CD4-positive, alpha-beta T cell (primary cell): ENCODE results near the gene NRK. TPM values are rescaled to one million over a fixed set of nuclear protein-coding genes. Genes with fewer than 3 reads are reported as not detected.

Experiments
- ATAC-seq: fragments of 200-7000 bp; cut with Tn5 transposase; one replicate; pipeline ENCODE4 v1.10.0; 2022; ENCODE audit warnings: mild to moderate bottlenecking; ENCODE audit not compliant: poor library complexity
- CTCF ChIA-PET: fragments of 350-600 bp; sonication (Branson Sonifier 250); formaldehyde crosslinking; loops from one replicate; lab custom pipeline; 2021; ENCODE audit warnings: antibody characterized with exemption, inconsistent platforms; lab: Charles Lee
- POLR2A ChIA-PET: fragments of 350-600 bp; sonication (Branson Sonifier 250); formaldehyde crosslinking; loops from one replicate; lab custom pipeline; 2021; ENCODE audit warnings: antibody characterized with exemption, inconsistent platforms; lab: Charles Lee
- DNase-seq, 14 experiments: peaks; one replicate each; pipeline ENCODE4 v3.0.0-alpha.2; 2013 to 2020; ENCODE audit warnings: mixed read lengths in 2 of 14
- H3K27ac ChIP-seq, 2 donors: one replicate each; pipeline versions ENCODE4 v1.5.1 to v1.7.0; 2013; ENCODE audit warnings: low read length in 2 of 2, low read depth in 1 of 2, mild to moderate bottlenecking in 1 of 2
- H3K27me3 ChIP-seq, 2 experiments: 1 replicate in 1 of 2; 2 replicates in 1 of 2; pipeline versions ENCODE4 v1.6.1 to v1.7.0; 2013; ENCODE audit warnings: low read length in 2 of 2, control low read depth in 1 of 2, mild to moderate bottlenecking in 1 of 2, moderate library complexity in 1 of 2; ENCODE audit not compliant: insufficient read depth in 2 of 2, control insufficient read depth in 1 of 2
- H3K36me3 ChIP-seq: one replicate; pipeline ENCODE4 v1.6.1; 2013; ENCODE audit warnings: low read length, control low read depth; ENCODE audit not compliant: insufficient read depth
- H3K4me1 ChIP-seq: one replicate; pipeline ENCODE4 v1.6.1; 2013; ENCODE audit warnings: low read length, control low read depth; ENCODE audit not compliant: insufficient read depth
- H3K4me3 ChIP-seq: one replicate; pipeline ENCODE4 v1.5.1; 2013; ENCODE audit warnings: mild to moderate bottlenecking, low read length, moderate library complexity
- H3K9me3 ChIP-seq, 2 experiments: 1 replicate in 1 of 2; 2 replicates in 1 of 2; pipeline versions ENCODE4 v1.6.1 to v1.7.0; 2013; ENCODE audit warnings: low read length in 2 of 2, mild to moderate bottlenecking in 2 of 2, control low read depth in 1 of 2, moderate library complexity in 1 of 2; ENCODE audit not compliant: control insufficient read depth in 1 of 2, insufficient read depth in 1 of 2
- H3K27ac Mint-ChIP-seq: one replicate; pipeline ENCODE4 v1.8.0; 2020; ENCODE audit warnings: mixed read lengths
- H3K27me3 Mint-ChIP-seq: one replicate; pipeline ENCODE4 v1.8.0; 2021; ENCODE audit warnings: mixed read lengths
- H3K36me3 Mint-ChIP-seq: one replicate; pipeline ENCODE4 v1.8.0; 2021; ENCODE audit warnings: low read depth, mixed read lengths
- H3K4me1 Mint-ChIP-seq: one replicate; pipeline ENCODE4 v1.8.0; 2021; ENCODE audit warnings: low read depth, mixed read lengths
- H3K4me3 Mint-ChIP-seq: one replicate; pipeline ENCODE4 v1.8.0; 2020; ENCODE audit warnings: mild to moderate bottlenecking, mixed read lengths
- H3K9me3 Mint-ChIP-seq: one replicate; pipeline ENCODE4 v1.8.0; 2020; ENCODE audit warnings: mixed read lengths
- CTCF ChIP-seq: fragments of 200-600 bp; IDR thresholded peaks from one replicate; pipeline ENCODE4 v1.8.0; 2022; ENCODE audit warnings: antibody characterized with exemption, mild to moderate bottlenecking
- intact Hi-C, 2 experiments: fragments of 100-400 bp; cut with DNase I in 1 of 2; cut with micrococcal nuclease in 1 of 2; formaldehyde crosslinking; loops; one replicate each; pipeline versions ENCODE4 v1.15.1 to v1.9.0; 2023 to 2025; cut with DNase I, micrococcal nuclease
- total RNA-seq, 174 experiments: library from RNA in 2 of 174; stranded (reverse) in 2 of 174; gene quantifications; one replicate each; pipeline ENCODE4 v1.2.3 and lab custom pipeline; 2021 to 2026

The NRK gene
- total RNA-seq, 2 experiments from 2014 or later, result not detected

GRCh38 chrX:105816517-105816916 lies 5.8 kb upstream of the NRK start:
- CTCF ChIA-PET, result no interaction called here
- intact Hi-C loops, result no loop called here
- Histone ChIP-seq H3K4me3 (no peak overlapping the region), H3K4me1 (no peaks in the 10 kb centered on the region), H3K36me3 (no peaks in the 10 kb centered on the region), H3K9me3 (peaks cover 0 to 2% of the 10 kb centered on the region in 2 experiments), H3K27ac (no peak overlapping the region), H3K27me3 (peaks cover 0 to 3% of the 10 kb centered on the region in 2 experiments)
- ATAC-seq (no peak), DNase-seq (no peak)
- no peak overlapping the region for H3K4me3 Mint-ChIP-seq
- H3K36me3 Mint-ChIP-seq, result no peaks in the 10 kb centered on the region
- peaks cover 15% of the 10 kb centered on the region for H3K27me3 Mint-ChIP-seq
- no peak overlapping the region for H3K27ac Mint-ChIP-seq
- POLR2A ChIA-PET, result no interaction called here
- no peak for TF ChIP-seq CTCF
- no peaks in the 10 kb centered on the region for H3K9me3 Mint-ChIP-seq
- no peaks in the 10 kb centered on the region for H3K4me1 Mint-ChIP-seq

- H3K27me3 Mint-ChIP-seq, result peaks cover 18% of the 10 kb centered on the region
- H3K27me3 ChIP-seq, result peaks cover 9 to 11% of the 10 kb centered on the region in 2 experiments
- H3K4me3 ChIP-seq, result no peak overlapping the region
- H3K4me3 Mint-ChIP-seq, result no peak overlapping the region
- ATAC-seq, result no peak
- no peaks in the 10 kb centered on the region for H3K4me1 Mint-ChIP-seq
- H3K36me3 Mint-ChIP-seq, result no peaks in the 10 kb centered on the region
- no peak overlapping the region for H3K27ac Mint-ChIP-seq
- H3K9me3 Mint-ChIP-seq, result no peaks in the 10 kb centered on the region
- no peak for DNase-seq
- no peaks in the 10 kb centered on the region for H3K4me1 ChIP-seq
- H3K27ac ChIP-seq, result no peak overlapping the region
- no peak for TF ChIP-seq CTCF
- CTCF ChIA-PET, result no interaction called here
- H3K9me3 ChIP-seq, result peaks cover 0 to 18% of the 10 kb centered on the region in 2 experiments
- H3K36me3 ChIP-seq, result no peaks in the 10 kb centered on the region
- POLR2A ChIA-PET, result no interaction called here
- intact Hi-C loops, result no loop called here
These were observed 2.1 kb upstream of the NRK start for GRCh38 chrX:105820247-105820646.

GRCh38 chrX:105821471-105822121 lies 743 bp upstream of the NRK start:
- no peak for DNase-seq
- intact Hi-C loops, result no loop called here
- H3K4me3 Mint-ChIP-seq, result no peak overlapping the region
- H3K27me3 Mint-ChIP-seq, result peaks cover 18% of the 10 kb centered on the region
- ChIA-PET CTCF (no interaction called here), POLR2A (no interaction called here)
- ATAC-seq, result no peak
- H3K36me3 ChIP-seq, result no peaks in the 10 kb centered on the region
- no peaks in the 10 kb centered on the region for H3K9me3 Mint-ChIP-seq
- H3K27ac Mint-ChIP-seq, result no peak overlapping the region
- no peaks in the 10 kb centered on the region for H3K4me1 ChIP-seq
- H3K9me3 ChIP-seq, result peaks cover 0 to 18% of the 10 kb centered on the region in 2 experiments
- H3K27me3 ChIP-seq, result peaks cover 9 to 11% of the 10 kb centered on the region in 2 experiments
- no peaks in the 10 kb centered on the region for H3K36me3 Mint-ChIP-seq
- TF ChIP-seq CTCF, result no peak
- no peak overlapping the region for H3K27ac ChIP-seq
- H3K4me3 ChIP-seq, result no peak overlapping the region
- no peaks in the 10 kb centered on the region for H3K4me1 Mint-ChIP-seq
